GM12878 (cell line): Measurements from ENCODE around the gene LRRC63.

Source experiments
- CHD1 ChIP-seq: IDR thresholded peaks from 2 replicates; pipeline ENCODE4 v1.6.1; 2012; ENCODE audit warnings: low read depth, low read length, improper control_type of control experiment
- CHD4 ChIP-seq: fragments of 200-600 bp; sonication (generic); IDR thresholded peaks from 2 replicates; pipeline ENCODE4 v1.6.1; 2016; ENCODE audit warnings: mild to moderate bottlenecking
- ETV6 ChIP-seq, 2 experiments: fragments of 450-650 bp in 1 of 2; IDR thresholded peaks in 1 of 2; conservative IDR thresholded peaks in 1 of 2; 2 replicates each; pipeline ENCODE4 v1.6.1; 2014; ENCODE audit warnings: antibody characterized with exemption in 1 of 2, borderline replicate concordance in 1 of 2, low read depth in 1 of 2, mild to moderate bottlenecking in 1 of 2, moderate library complexity in 1 of 2
- EZH2 ChIP-seq: IDR thresholded peaks from 2 replicates; pipeline ENCODE4 v1.6.1; 2012; ENCODE audit warnings: low read depth, mild to moderate bottlenecking, control low read depth, inconsistent platforms, low read length, borderline replicate concordance; ENCODE audit not compliant: control insufficient read depth
- IKZF1 ChIP-seq: fragments of 450-650 bp; conservative IDR thresholded peaks from 2 replicates; pipeline ENCODE4 v1.6.1; 2017; ENCODE audit warnings: antibody characterized with exemption, mild to moderate bottlenecking
- MTA3 ChIP-seq: IDR thresholded peaks from 2 replicates; pipeline ENCODE4 v1.6.1; 2012; ENCODE audit warnings: low read length, inconsistent platforms, borderline replicate concordance
- POLR2A ChIP-seq: IDR thresholded peaks from 2 replicates; pipeline ENCODE4 v1.6.1; 2011; ENCODE audit warnings: low read depth, mild to moderate bottlenecking, low read length
- SPI1 ChIP-seq: IDR thresholded peaks from 2 replicates; pipeline ENCODE4 v1.6.1; 2011; ENCODE audit warnings: low read depth, mild to moderate bottlenecking, low read length, moderate library complexity, borderline replicate concordance; ENCODE audit not compliant: insufficient read depth
- SRF ChIP-seq, 2 experiments: IDR thresholded peaks; 2 replicates each; pipeline ENCODE4 v1.6.1; 2011; ENCODE audit warnings: low read depth in 2 of 2, low read length in 2 of 2, mild to moderate bottlenecking in 1 of 2, moderate library complexity in 1 of 2
- TF ChIP-seq, protein P1 (sequence below): fragments of 450-650 bp; formaldehyde crosslinking; IDR thresholded peaks from 2 replicates; pipeline ENCODE4 v1.5.0; 2022; ENCODE audit warnings: mild to moderate bottlenecking, missing genetic modification characterization
- TF ChIP-seq, protein P2 (sequence below): IDR thresholded peaks from 2 replicates; pipeline ENCODE4 v1.6.1; 2012; ENCODE audit warnings: mild to moderate bottlenecking, low read depth, low read length
- TF ChIP-seq, protein P3 (sequence below): IDR thresholded peaks from 2 replicates; pipeline ENCODE4 v1.6.1; 2011; ENCODE audit warnings: low read depth, low read length, improper control_type of control experiment, borderline replicate concordance
- TF ChIP-seq, protein P4 (sequence below): IDR thresholded peaks from 2 replicates; pipeline ENCODE4 v1.6.1; 2012; ENCODE audit warnings: low read depth, low read length, improper control_type of control experiment

DNA sequence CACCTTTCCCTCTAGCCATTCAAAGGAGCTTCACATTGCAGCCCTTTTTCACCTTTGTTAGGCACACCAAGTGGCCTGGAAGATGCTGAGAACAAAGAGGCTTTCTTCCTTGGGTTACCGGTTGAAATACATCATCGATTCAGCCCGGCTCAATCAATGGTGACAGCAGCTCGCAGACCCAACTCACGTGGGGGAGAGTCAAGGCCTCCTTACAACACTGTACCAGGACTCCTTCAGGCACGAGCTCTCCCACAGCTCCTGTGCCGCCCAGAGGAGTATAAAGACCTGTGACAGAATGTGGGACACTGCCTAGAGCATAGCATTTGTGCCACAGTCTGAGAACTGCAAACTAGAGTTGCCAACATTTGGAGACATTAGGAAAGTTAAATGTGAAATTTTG is 3.9 kb upstream of the LRRC63 start:
- no peak for TF ChIP-seq ETV6 (conservative IDR thresholded peaks at IDR 0.05 in 1 of 2, IDR thresholded peaks at IDR 0.05 in 1 of 2; ENCODE audit: borderline replicate concordance in 1 of 2, low read depth in 1 of 2)
- no peak for TF ChIP-seq EZH2
- TF ChIP-seq, protein P1, sequence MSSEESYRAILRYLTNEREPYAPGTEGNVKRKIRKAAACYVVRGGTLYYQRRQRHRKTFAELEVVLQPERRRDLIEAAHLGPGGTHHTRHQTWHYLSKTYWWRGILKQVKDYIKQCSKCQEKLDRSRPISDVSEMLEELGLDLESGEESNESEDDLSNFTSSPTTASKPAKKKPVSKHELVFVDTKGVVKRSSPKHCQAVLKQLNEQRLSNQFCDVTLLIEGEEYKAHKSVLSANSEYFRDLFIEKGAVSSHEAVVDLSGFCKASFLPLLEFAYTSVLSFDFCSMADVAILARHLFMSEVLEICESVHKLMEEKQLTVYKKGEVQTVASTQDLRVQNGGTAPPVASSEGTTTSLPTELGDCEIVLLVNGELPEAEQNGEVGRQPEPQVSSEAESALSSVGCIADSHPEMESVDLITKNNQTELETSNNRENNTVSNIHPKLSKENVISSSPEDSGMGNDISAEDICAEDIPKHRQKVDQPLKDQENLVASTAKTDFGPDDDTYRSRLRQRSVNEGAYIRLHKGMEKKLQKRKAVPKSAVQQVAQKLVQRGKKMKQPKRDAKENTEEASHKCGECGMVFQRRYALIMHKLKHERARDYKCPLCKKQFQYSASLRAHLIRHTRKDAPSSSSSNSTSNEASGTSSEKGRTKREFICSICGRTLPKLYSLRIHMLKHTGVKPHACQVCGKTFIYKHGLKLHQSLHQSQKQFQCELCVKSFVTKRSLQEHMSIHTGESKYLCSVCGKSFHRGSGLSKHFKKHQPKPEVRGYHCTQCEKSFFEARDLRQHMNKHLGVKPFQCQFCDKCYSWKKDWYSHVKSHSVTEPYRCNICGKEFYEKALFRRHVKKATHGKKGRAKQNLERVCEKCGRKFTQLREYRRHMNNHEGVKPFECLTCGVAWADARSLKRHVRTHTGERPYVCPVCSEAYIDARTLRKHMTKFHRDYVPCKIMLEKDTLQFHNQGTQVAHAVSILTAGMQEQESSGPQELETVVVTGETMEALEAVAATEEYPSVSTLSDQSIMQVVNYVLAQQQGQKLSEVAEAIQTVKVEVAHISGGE (CRISPR knock-in tag): no peak
- TF ChIP-seq, protein P2, sequence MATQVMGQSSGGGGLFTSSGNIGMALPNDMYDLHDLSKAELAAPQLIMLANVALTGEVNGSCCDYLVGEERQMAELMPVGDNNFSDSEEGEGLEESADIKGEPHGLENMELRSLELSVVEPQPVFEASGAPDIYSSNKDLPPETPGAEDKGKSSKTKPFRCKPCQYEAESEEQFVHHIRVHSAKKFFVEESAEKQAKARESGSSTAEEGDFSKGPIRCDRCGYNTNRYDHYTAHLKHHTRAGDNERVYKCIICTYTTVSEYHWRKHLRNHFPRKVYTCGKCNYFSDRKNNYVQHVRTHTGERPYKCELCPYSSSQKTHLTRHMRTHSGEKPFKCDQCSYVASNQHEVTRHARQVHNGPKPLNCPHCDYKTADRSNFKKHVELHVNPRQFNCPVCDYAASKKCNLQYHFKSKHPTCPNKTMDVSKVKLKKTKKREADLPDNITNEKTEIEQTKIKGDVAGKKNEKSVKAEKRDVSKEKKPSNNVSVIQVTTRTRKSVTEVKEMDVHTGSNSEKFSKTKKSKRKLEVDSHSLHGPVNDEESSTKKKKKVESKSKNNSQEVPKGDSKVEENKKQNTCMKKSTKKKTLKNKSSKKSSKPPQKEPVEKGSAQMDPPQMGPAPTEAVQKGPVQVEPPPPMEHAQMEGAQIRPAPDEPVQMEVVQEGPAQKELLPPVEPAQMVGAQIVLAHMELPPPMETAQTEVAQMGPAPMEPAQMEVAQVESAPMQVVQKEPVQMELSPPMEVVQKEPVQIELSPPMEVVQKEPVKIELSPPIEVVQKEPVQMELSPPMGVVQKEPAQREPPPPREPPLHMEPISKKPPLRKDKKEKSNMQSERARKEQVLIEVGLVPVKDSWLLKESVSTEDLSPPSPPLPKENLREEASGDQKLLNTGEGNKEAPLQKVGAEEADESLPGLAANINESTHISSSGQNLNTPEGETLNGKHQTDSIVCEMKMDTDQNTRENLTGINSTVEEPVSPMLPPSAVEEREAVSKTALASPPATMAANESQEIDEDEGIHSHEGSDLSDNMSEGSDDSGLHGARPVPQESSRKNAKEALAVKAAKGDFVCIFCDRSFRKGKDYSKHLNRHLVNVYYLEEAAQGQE: no peak
- no peak for TF ChIP-seq SRF (IDR thresholded peaks at IDR 0.05; ENCODE audit: low read depth in 2 of 2, low read length in 2 of 2)
- no peak for TF ChIP-seq POLR2A
- no peak for TF ChIP-seq SPI1
- TF ChIP-seq, protein P3, sequence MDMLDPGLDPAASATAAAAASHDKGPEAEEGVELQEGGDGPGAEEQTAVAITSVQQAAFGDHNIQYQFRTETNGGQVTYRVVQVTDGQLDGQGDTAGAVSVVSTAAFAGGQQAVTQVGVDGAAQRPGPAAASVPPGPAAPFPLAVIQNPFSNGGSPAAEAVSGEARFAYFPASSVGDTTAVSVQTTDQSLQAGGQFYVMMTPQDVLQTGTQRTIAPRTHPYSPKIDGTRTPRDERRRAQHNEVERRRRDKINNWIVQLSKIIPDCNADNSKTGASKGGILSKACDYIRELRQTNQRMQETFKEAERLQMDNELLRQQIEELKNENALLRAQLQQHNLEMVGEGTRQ: no peak
- no peak for TF ChIP-seq CHD4
- TF ChIP-seq, protein P4, sequence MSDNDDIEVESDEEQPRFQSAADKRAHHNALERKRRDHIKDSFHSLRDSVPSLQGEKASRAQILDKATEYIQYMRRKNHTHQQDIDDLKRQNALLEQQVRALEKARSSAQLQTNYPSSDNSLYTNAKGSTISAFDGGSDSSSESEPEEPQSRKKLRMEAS: no peak
- no peak for TF ChIP-seq MTA3
- no peak for TF ChIP-seq IKZF1
- TF ChIP-seq CHD1: no peak
